Esophagus muscularis mucosa (tissue), 4 donors: ENCODE measurements around the gene PEX6. TPM values are rescaled to one million over a fixed set of nuclear protein-coding genes. Genes with fewer than 3 reads are reported as not detected.

Experiments used
- DNase-seq: peaks from one replicate; pipeline ENCODE4 v3.0.0-alpha.2; 2017; ENCODE audit errors: extremely low spot score
- H3K27ac ChIP-seq, 4 donors: fragments of 200-600 bp; sonication (generic); replicated peaks in 1 of 4; 1 replicate in 3 of 4; 2 replicates in 1 of 4; pipeline ENCODE4 v1.5.1; 2016 to 2019; ENCODE audit warnings: mild to moderate bottlenecking in 1 of 4
- H3K27me3 ChIP-seq, 4 donors: fragments of 200-600 bp; sonication (generic); one replicate each; pipeline versions ENCODE4 v1.5.1 to v1.6.0; 2016 to 2019
- H3K36me3 ChIP-seq, 4 donors: fragments of 200-600 bp; sonication (generic); one replicate each; pipeline ENCODE4 v1.5.1; 2016 to 2019
- H3K4me1 ChIP-seq, 4 donors: fragments of 200-600 bp; sonication (generic); one replicate each; pipeline ENCODE4 v1.5.1; 2016 to 2019
- H3K4me3 ChIP-seq, 4 donors: fragments of 200-600 bp; sonication (generic); 1 replicate in 2 of 4; 2 replicates in 2 of 4; pipeline ENCODE4 v1.5.1; 2016 to 2019; ENCODE audit warnings: mild to moderate bottlenecking in 4 of 4, moderate library complexity in 1 of 4
- H3K9me3 ChIP-seq, 4 donors: fragments of 200-600 bp; sonication (generic); 1 replicate in 3 of 4; 2 replicates in 1 of 4; pipeline ENCODE4 v1.5.1; 2016 to 2019
- POLR2AphosphoS5 ChIP-seq, 2 donors: sonication (generic); formaldehyde crosslinking; IDR thresholded peaks; one replicate each; pipeline ENCODE4 v1.6.1; 2017; ENCODE audit warnings: antibody characterized with exemption in 2 of 2
- WGBS: methylation state at CpG from one replicate; pipeline ENCODE4 v1.1.5; 2018; 5-methylcytosine and 5-hydroxymethylcytosine counted together
- intact Hi-C: fragments of 100-400 bp; cut with DNase I; formaldehyde crosslinking; loops from one replicate; pipeline ENCODE4 v1.15.1; 2023
- total RNA-seq, 4 donors: library from RNA; depleted of rRNA; stranded (reverse); fragments of >200 nt; gene quantifications; one replicate each; pipeline versions ENCODE4 v1.1.0 to v1.2.1, GENCODE V29; 2016

The PEX6 gene
- total RNA-seq, 4 donors from 2014 or later = 13.4 to 31.3 (median 21.8) TPM

DNA sequence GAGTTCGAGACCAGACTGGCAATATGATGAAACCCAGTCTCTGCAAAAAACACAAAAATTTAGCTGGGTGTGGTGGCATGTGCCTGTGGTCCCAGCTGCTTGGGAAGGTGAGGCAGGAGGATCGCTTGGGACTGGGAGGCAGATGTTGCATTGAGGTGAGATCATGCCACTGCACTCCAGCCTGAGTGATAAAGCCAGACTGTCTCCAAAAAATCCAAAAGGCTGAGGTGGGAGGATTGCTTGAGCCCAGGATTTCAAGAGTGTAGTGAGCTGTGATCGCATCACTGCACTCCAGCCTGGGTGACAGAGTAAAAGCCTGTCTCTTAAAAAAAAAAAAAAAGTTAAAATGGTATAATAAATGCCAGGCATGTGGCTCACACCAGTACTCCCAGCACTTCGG lies 64.4 kb downstream of the PEX6 start:
- no peak for TF ChIP-seq POLR2AphosphoS5 (IDR thresholded peaks at IDR 0.05)
- Histone ChIP-seq H3K27ac (no peak overlapping the region), H3K27me3 (peaks cover 0 to 48% (median 2%) of the 10 kb centered on the region in 4 donors), H3K36me3 (no peaks in the 10 kb centered on the region), H3K4me3 (no peak overlapping the region), H3K4me1 (peaks cover 6 to 11% (median 8%) of the 10 kb centered on the region in 4 donors), H3K9me3 (no peaks in the 10 kb centered on the region)
- no peak for DNase-seq
- intact Hi-C loops = no loop called here
- WGBS = 86% methylated on average over 4 of the region's 4 CpGs

Other genes with a start within 250 kb of the PEX6 start
- gene TBCC, start 233.1 kb downstream of the PEX6 start, total RNA-seq = 10 to 100 TPM; 33.2 to 41.9 (median 38.5) TPM
- 10 to 100 TPM; 18.2 to 27.9 (median 23.4) TPM for gene BICRAL, start 197.1 kb downstream of the PEX6 start, total RNA-seq
- gene RPL7L1, start 99.6 kb downstream of the PEX6 start, total RNA-seq = 10 to 100 TPM; 66.8 to 82.2 (median 76.9) TPM
- gene PTCRA, start 63.1 kb downstream of the PEX6 start, total RNA-seq = under 1 TPM in 1 of 4 donors, not detected in 3; 0.50 TPM
- gene CNPY3, start 49.7 kb downstream of the PEX6 start, total RNA-seq = 10 to 100 TPM; 24.5 to 39.6 (median 34.3) TPM
- gene GNMT, start 18.4 kb downstream of the PEX6 start, total RNA-seq = 1 to 10 TPM in 3 of 4 donors, not detected in 1; 2.3 to 4.5 (median 3.6) TPM
- gene PPP2R5D, start 5.4 kb upstream of the PEX6 start, total RNA-seq = 10 to 100 TPM; 35.3 to 48.2 (median 42.4) TPM
- gene MEA1, start 34.8 kb upstream of the PEX6 start, total RNA-seq = 10 to 100 TPM; 51.5 to 71.2 (median 62.8) TPM
- gene KLHDC3, start 35.1 kb upstream of the PEX6 start, total RNA-seq = 100 to 1,000 TPM in 2 of 4 donors, 10 to 100 TPM in 2; 88.0 to 175 (median 98.1) TPM
- gene RRP36, start 42.4 kb upstream of the PEX6 start, total RNA-seq = 10 to 100 TPM; 43.2 to 65.2 (median 51.4) TPM
- gene CUL7, start 74.7 kb upstream of the PEX6 start, total RNA-seq = 10 to 100 TPM in 3 of 4 donors, 1 to 10 TPM in 1; 8.4 to 19.6 (median 14.4) TPM
- gene MRPL2, start 80.3 kb upstream of the PEX6 start, total RNA-seq = 10 to 100 TPM; 25.2 to 43.6 (median 28.1) TPM
- gene KLC4, start 80.5 kb upstream of the PEX6 start, total RNA-seq = 10 to 100 TPM; 22.9 to 37.4 (median 27.4) TPM
- 10 to 100 TPM in 1 of 4 donors, 1 to 10 TPM in 3; 6.8 to 10.8 (median 8.0) TPM for gene PTK7, start 97.1 kb upstream of the PEX6 start, total RNA-seq
- gene SRF, start 192.1 kb upstream of the PEX6 start, total RNA-seq = 100 to 1,000 TPM; 111 to 183 (median 153) TPM
- 10 to 100 TPM; 21.5 to 46.6 (median 33.6) TPM for gene CUL9, start 203.0 kb upstream of the PEX6 start, total RNA-seq